HG02763 (cell line): Measurements from ENCODE around the gene DNTT.

ENCODE experiments used
- ATAC-seq: cut with Tn5 transposase; IDR thresholded peaks from one replicate; pipeline ENCODE4 v1.9.1; 2021; ENCODE audit warnings: mild to moderate bottlenecking, moderate library complexity; ENCODE audit not compliant: unreplicated experiment

The DNTT gene

DNA sequence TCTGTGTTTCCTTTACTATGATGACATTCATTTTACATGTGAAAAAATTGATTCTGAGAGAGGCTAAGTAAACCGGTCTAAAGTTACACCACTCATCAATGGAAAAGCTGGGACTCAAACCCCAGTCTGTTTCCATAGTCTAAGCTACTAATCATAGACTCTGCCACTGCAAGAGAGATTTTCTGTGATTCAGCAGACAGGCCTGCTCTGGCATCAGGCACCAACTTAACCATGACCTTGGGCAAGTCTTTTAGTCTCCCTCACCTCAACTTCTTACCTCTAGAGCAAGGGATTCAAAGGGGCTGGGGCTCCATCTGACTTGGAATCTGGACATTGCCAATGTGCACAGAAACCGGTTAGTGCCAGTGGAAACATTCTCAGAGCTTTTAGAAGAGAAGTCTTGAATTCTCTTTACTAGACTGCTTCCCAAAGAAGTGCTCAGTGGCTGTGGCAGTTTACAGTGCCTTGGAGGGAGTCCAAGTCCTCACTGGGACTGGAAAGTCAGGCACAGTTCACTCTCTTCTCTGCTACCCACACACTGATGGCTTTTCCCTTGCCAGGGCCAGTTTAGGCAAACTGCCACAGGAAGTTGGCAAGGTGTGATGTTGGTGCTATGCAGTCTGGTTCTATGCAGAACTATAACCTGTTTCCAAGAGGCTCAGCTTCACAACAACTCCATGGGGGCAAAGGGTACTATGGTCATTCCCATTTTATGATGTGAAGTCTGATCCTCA is 28.4 kb upstream of the DNTT start:
- ATAC-seq: no peak

DNA sequence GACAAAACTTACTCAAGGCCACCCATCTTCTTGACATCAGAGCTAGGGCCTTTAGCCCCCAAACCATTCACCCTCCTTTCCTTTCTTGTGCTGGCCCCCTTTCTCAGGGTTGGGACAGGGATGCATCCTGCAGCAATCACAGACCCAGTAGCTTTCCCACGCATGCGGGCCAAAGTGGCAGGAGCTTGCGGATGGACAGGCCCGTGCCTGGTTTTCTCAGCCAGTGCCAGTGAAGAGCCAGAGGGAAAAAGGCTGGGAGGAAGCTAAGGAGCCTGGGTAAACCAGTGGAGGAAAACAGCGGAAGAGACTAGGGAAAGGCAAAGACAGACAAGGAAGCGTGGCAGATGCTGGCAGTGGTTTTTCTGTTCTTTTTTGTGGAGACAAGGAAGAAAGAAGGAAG is 27.8 kb upstream of the DNTT start:
- no peak for ATAC-seq

- ATAC-seq: no peak
Observed at GRCh38 chr10:96276831-96277230, 27.4 kb upstream of the DNTT start.

- no peak for ATAC-seq
Observed at GRCh38 chr10:96279191-96279641, 25.0 kb upstream of the DNTT start.

DNA sequence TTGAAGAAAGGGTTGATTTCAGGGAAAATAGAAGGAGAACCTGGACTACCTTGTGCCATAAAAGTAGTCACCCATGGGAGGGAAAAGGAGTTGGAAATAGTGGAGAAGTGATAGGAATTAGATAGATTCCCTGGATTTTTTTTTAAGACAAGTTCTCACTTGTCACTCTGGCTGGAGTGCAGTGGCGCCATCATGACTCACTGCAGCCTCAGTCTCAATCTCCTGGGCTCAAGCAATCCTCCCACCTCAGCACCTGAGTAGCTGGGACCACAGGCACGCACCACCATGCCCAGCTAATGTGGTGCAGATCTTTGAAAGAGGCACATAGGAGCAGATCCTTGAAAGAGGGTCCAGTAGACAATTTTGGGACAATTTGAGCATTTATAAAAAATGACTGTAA is 23.4 kb upstream of the DNTT start:
- ATAC-seq: no peak

GRCh38 chr10:96281444-96282029 is 22.7 kb upstream of the DNTT start:
- ATAC-seq: no peak

DNA sequence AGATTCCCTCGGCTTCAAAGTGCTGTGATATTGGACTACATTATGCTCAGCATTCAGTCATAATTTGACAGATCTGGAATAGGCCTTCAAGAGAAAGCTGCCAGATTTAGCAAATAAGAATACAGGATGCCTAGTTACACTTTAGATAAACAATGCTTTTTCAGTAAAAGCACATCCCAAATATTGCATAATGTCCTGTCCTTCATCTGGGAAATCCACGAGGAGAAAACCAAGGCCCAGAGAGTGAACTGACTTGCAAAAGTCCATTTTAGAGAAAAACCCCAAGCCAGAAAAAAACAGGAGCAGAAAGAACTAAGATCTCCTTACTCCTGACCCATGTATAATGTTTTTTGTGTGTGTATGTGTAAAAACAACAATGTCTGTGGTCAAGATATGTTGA is 20.9 kb upstream of the DNTT start:
- ATAC-seq: no peak

GRCh38 chr10:96283756-96284155 is 20.5 kb upstream of the DNTT start:
- no peak for ATAC-seq

DNA sequence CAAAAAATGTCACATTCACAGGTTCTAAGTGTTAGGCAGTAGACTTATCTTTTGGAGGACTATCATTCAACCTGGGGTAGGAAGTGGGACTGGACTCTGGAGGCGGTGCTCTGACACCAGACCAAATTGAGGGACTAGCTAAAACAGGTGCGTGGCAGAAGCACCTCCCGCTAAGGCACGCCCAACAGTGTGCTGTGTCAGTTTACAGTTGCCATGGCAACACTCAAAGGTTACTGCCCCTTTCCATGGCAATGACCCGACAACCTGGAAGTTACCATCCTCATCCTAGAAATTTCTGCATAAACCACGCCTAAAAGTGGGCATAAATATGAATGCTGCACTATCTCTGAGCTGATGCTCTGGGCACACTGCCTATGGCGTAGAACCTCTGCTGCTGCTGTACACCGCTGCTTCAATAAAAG is 18.9 kb upstream of the DNTT start:
- no peak for ATAC-seq

- peak; percentile 57 for ATAC-seq
Observed at GRCh38 chr10:96287392-96288105, 16.7 kb upstream of the DNTT start.

DNA sequence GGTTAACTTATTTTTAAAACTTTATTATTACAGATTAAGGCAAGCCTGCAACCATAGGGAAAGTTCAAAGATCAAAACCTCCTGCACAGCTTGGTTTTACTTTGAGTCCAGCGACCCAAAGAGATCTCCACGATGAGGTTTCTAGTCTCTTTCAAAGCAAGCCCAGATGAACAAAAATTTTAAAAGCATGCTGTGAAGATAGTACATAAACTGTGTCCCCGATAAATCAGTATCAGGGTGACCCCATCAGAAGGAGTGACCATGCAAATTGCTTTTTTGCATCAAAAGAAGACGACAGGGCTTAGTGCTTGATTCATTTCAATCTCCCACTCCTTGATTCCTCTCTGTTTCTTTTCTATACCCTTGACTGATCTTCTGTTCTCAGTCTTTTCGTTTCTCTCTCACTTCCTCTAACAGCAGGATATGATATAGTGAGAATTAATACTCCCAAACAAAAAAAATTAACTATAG is 16.0 kb upstream of the DNTT start:
- peak; percentile 63 for ATAC-seq

GRCh38 chr10:96289218-96289910 is 14.9 kb upstream of the DNTT start:
- ATAC-seq: no peak

- no peak for ATAC-seq
Observed at GRCh38 chr10:96290368-96291133, 13.7 kb upstream of the DNTT start.

- no peak for ATAC-seq
Observed at GRCh38 chr10:96292971-96293920, 11.0 kb upstream of the DNTT start.

DNA sequence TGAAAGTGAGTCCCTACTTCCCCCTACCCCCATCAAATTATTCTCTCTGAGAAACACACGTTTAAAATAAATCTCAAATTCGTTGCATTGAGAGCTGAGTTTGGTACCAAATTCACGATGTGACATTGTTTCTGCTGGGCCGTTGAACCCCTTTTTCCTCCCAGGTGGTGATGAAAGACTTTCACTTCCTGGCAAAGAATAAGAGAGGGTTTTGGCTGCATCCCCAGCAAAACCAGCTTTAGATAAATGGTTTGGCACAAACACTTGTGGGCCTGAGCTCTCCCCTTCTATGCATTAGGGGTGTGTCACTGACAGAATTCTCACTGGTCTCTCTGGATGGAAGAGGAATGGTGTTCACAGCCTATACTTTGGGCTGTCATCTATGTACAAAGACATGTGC is 8.8 kb upstream of the DNTT start:
- ATAC-seq: no peak

DNA sequence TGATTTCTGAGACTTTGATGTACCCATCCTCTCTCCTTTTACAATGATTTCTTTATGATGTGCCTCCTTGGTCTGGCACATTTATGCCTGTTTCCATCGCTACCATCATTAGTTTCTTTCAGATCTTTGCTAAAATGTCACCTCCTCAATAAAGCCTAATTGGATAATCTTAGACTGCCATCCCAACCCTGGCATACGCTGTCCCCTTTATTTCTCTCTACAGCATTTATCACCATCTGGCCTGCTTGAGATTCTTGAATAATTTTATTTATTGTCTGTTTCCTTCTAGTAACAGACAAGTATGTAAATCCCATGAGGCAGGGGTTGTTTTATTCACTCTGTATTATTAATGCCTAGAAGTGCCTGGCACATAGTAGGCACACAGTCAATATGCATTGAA is 6.7 kb upstream of the DNTT start:
- no peak for ATAC-seq

DNA sequence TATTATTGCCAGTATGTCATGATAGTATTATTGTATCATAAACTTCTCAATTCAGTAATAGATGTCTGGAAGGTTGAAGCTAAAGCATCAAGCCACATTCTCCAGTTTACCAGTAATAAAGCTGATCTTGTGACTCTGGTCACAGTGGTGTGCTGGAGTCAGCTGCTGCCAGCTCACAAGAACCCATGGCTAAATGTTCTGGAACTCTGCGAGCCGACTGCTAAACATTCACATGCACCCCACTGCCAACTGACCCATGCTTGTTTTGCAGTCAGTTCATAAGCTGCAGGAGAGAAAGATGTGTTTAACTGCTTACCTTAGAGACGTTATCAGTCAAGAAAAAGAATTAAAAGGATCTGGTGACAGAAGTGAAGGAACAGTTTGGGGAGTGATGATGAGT is 5.9 kb upstream of the DNTT start:
- no peak for ATAC-seq

GRCh38 chr10:96299383-96299782 is 4.9 kb upstream of the DNTT start:
- no peak for ATAC-seq

GRCh38 chr10:96301616-96302015 is 2.6 kb upstream of the DNTT start:
- no peak for ATAC-seq

DNA sequence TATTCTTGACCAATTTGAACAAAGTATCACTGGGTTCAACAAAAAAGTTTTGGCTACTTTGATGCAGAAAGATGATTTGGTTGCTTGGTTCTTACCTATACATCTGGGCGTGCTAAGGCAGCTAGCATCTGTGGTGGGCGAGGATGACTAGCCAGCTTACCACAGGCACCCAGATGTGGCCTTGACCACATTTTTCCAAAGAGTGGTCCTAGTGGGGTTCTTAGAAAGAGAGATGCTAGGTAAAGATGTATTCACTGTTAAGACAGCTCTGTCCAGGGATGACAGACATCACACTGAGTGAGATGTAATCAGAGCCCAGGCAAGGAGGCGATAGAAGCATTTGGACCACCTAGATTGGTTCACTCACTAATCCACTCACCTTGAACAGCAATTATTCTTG is 785 bp downstream of the DNTT start:
- ATAC-seq: no peak
